Measurements from ENCODE around the gene CFAP410. TPM values are rescaled to one million over a fixed set of nuclear protein-coding genes. Genes with fewer than 3 reads are reported as not detected.

The CFAP410 gene
- total and polyA plus RNA-seq, 2 of the 8 experiments (the other 6 are each of a cell fraction or from before 2014, with no cell fraction given), result 10.6 to 12.0 TPM

- H3K14ac ChIP-seq (ENCODE audit: insufficient read length), result no peak overlapping the region
- no peak overlapping the region for H4K8ac ChIP-seq (ENCODE audit: extremely low read depth, insufficient read depth, low read length)
- no peak overlapping the region for H3K23ac ChIP-seq (ENCODE audit: insufficient read length)
- no peak overlapping the region for H2BK20ac ChIP-seq (ENCODE audit: low read length)
- peaks cover 0 to 6% (median 3%) of the 10 kb centered on the region in 4 experiments; a peak in 5 of 7 replicates for H3K27me3 ChIP-seq (replicated peaks in 1 of 4; ENCODE audit: control insufficient read depth in 3 of 4, extremely low read depth in 1 of 4, insufficient read depth in 3 of 4, low read length in 3 of 4)
- H3K18ac ChIP-seq (ENCODE audit: extremely low read depth, low read length), result no peak overlapping the region
- no peak overlapping the region for H2BK5ac ChIP-seq (ENCODE audit: low read depth, low read length)
- WGBS, 2 experiments (ENCODE audit: extremely low coverage in 1 of 2, insufficient coverage in 1 of 2, insufficient read length in 1 of 2, insufficient replicate concordance in 2 of 2, low coverage in 1 of 2, low lambda C conversion rate in 2 of 2, missing lambda C conversion rate in 1 of 2), result 86% methylated on average over 27 of the region's 33 CpGs; no CpG with 5 or more reads in 1 of the 2 experiments
- H3K23me2 ChIP-seq (ENCODE audit: low read depth, low read length), result no peaks in the 10 kb centered on the region; the same call in 1 of the 2 replicates
- CTCF ChIA-PET (ENCODE audit: partially characterized antibody), result interaction anchor here (0.6 to 0.9 kb wide), 2 partner anchors 8 to 10 kb away, joined by 3 read pairs; no protein-coding TSS in a partner anchor
- H4K20me1 ChIP-seq (replicated peaks in 1 of 2; ENCODE audit: control insufficient read depth in 1 of 2, insufficient read depth in 2 of 2, low read length in 2 of 2), result no peaks in the 10 kb centered on the region
- no peaks in the 10 kb centered on the region for H3K79me2 ChIP-seq (ENCODE audit: control insufficient read depth in 1 of 2, insufficient read depth in 2 of 2, low read length in 2 of 2)
- no peak overlapping the region for H3K9ac ChIP-seq (replicated peaks in 1 of 4; ENCODE audit: extremely low read depth in 1 of 4, low read depth in 3 of 4, low read length in 3 of 4)
- POLR2A ChIA-PET (ENCODE audit: partially characterized antibody), result interaction anchor here (0.6 kb wide), 1 partner anchor 23 kb away, joined by 3 read pairs; no protein-coding TSS in a partner anchor
- H2AK5ac ChIP-seq (ENCODE audit: low read depth, low read length), result no peak overlapping the region
- H3K36me3 ChIP-seq (ENCODE audit: control insufficient read depth in 2 of 4, insufficient read depth in 4 of 4, low read length in 3 of 4), result no peaks in the 10 kb centered on the region
- H3K4ac ChIP-seq (replicated peaks; ENCODE audit: insufficient read length, low read depth, low read length), result no peak overlapping the region
- no peak overlapping the region for H3K27ac ChIP-seq (ENCODE audit: low read depth, low read length)
- no peak for DNase-seq (ENCODE audit: low read depth in 1 of 2, low spot score in 2 of 2)
- no peaks in the 10 kb centered on the region for H3K9me3 ChIP-seq (ENCODE audit: insufficient read depth in 2 of 2, low read depth in 1 of 2, low read length in 1 of 2)
- no peaks in the 10 kb centered on the region for H3K79me1 ChIP-seq (ENCODE audit: low read depth, low read length)
- H3K4me2 ChIP-seq (ENCODE audit: insufficient read depth in 1 of 2, low read depth in 2 of 2, low read length in 2 of 2), result no peak overlapping the region
- H2AFZ ChIP-seq (ENCODE audit: low read length), result no peak overlapping the region
- H2BK12ac ChIP-seq (ENCODE audit: low read depth, low read length), result no peak overlapping the region
- H3K56ac ChIP-seq (replicated peaks; ENCODE audit: insufficient read length, low read depth, low read length), result no peak overlapping the region
- H3K4me3 ChIP-seq (ENCODE audit: extremely low read depth in 1 of 4, insufficient read depth in 2 of 4, low read depth in 3 of 4, low read length in 4 of 4), result no peak overlapping the region
- no peak overlapping the region for H4K5ac ChIP-seq (ENCODE audit: insufficient read length, low read depth, low read length)
- H4K91ac ChIP-seq (replicated peaks; ENCODE audit: insufficient read length, low read length), result no peak overlapping the region
- no peaks in the 10 kb centered on the region for H3K4me1 ChIP-seq (replicated peaks in 1 of 4; ENCODE audit: control insufficient read depth in 3 of 4, insufficient read depth in 4 of 4, low read length in 3 of 4)
- H2BK120ac ChIP-seq (replicated peaks; ENCODE audit: low read depth, low read length), result no peak overlapping the region
- FAIRE-seq, result no peak
- no peak overlapping the region for H2BK15ac ChIP-seq (ENCODE audit: low read length)
- no peak for TF ChIP-seq RAD21 (IDR thresholded peaks at IDR 0.05 in 1 of 2, conservative IDR thresholded peaks at IDR 0.05 in 1 of 2; ENCODE audit: low read depth in 2 of 2, low read length in 2 of 2)
Observed at GRCh38 chr21:44291078-44291935, 47.9 kb downstream of the CFAP410 start.

All from H1 (cell line).